ENCODE data around the gene MS4A4A.

DNA sequence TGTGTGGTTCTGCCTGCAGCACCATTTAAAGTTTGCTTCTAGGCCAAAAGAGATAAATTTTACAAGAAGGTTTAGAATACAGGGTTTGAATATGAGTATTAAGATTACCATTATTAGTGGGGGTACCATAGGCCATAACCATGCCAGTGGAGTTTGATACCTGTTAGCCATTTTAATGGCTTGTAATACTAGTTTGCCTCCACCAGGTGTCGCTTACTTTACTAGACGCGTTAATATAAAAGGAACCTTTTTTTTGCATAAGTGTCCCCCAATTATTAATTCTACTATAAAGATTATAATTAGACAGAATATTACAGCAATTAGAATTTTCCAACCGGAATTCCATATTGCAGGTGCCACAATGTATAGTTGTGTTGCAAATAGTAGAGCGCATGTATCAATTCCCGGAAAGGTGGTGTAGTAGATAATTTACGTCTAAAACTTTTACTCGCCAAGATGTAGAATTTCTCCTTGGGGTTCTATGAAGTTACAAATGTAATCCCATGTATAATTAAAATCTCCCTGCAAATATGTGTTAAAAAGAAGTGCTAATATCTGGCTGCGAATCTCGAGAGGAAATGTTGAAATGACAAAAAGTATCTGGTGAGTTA lies 62.7 kb downstream of the MS4A4A start:
- TF ChIP-seq, protein P1, sequence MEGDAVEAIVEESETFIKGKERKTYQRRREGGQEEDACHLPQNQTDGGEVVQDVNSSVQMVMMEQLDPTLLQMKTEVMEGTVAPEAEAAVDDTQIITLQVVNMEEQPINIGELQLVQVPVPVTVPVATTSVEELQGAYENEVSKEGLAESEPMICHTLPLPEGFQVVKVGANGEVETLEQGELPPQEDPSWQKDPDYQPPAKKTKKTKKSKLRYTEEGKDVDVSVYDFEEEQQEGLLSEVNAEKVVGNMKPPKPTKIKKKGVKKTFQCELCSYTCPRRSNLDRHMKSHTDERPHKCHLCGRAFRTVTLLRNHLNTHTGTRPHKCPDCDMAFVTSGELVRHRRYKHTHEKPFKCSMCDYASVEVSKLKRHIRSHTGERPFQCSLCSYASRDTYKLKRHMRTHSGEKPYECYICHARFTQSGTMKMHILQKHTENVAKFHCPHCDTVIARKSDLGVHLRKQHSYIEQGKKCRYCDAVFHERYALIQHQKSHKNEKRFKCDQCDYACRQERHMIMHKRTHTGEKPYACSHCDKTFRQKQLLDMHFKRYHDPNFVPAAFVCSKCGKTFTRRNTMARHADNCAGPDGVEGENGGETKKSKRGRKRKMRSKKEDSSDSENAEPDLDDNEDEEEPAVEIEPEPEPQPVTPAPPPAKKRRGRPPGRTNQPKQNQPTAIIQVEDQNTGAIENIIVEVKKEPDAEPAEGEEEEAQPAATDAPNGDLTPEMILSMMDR (IDR thresholded peaks at IDR 0.05), result peak; percentile 34 to 76 (median 38)
- TF ChIP-seq POLR2A (IDR thresholded peaks at IDR 0.05), result no peak

Data from testis (tissue), 2 donors.